ENCODE data around the gene ATRIP. TPM values are rescaled to one million over a fixed set of nuclear protein-coding genes. Genes with fewer than 3 reads are reported as not detected.

The ATRIP gene
- total and polyA plus RNA-seq, 2 of the 8 experiments (the other 6 are each of a cell fraction or from before 2014, with no cell fraction given): 18.5 to 20.2 TPM

DNA sequence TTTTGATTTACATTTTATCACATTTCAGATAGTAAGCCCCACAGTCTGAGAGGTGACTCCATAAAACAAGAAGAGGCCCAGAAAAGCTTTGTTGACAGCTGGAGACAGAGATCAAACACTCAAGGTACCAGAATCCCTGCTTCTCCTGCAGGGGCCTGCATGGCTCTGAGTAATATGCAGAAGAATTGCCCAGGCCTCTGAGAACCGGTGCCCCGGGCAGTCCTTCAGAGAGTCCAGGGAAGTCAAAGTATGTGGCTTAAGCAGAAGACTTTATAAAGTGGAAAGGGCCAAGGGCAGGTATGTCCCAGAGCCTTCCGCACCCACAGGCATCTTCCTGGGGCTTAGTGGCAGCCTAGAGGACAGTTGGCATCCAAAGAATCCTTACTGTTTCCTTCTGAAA lies 12.8 kb downstream of the ATRIP start (continued):
- TF ChIP-seq, protein P1, sequence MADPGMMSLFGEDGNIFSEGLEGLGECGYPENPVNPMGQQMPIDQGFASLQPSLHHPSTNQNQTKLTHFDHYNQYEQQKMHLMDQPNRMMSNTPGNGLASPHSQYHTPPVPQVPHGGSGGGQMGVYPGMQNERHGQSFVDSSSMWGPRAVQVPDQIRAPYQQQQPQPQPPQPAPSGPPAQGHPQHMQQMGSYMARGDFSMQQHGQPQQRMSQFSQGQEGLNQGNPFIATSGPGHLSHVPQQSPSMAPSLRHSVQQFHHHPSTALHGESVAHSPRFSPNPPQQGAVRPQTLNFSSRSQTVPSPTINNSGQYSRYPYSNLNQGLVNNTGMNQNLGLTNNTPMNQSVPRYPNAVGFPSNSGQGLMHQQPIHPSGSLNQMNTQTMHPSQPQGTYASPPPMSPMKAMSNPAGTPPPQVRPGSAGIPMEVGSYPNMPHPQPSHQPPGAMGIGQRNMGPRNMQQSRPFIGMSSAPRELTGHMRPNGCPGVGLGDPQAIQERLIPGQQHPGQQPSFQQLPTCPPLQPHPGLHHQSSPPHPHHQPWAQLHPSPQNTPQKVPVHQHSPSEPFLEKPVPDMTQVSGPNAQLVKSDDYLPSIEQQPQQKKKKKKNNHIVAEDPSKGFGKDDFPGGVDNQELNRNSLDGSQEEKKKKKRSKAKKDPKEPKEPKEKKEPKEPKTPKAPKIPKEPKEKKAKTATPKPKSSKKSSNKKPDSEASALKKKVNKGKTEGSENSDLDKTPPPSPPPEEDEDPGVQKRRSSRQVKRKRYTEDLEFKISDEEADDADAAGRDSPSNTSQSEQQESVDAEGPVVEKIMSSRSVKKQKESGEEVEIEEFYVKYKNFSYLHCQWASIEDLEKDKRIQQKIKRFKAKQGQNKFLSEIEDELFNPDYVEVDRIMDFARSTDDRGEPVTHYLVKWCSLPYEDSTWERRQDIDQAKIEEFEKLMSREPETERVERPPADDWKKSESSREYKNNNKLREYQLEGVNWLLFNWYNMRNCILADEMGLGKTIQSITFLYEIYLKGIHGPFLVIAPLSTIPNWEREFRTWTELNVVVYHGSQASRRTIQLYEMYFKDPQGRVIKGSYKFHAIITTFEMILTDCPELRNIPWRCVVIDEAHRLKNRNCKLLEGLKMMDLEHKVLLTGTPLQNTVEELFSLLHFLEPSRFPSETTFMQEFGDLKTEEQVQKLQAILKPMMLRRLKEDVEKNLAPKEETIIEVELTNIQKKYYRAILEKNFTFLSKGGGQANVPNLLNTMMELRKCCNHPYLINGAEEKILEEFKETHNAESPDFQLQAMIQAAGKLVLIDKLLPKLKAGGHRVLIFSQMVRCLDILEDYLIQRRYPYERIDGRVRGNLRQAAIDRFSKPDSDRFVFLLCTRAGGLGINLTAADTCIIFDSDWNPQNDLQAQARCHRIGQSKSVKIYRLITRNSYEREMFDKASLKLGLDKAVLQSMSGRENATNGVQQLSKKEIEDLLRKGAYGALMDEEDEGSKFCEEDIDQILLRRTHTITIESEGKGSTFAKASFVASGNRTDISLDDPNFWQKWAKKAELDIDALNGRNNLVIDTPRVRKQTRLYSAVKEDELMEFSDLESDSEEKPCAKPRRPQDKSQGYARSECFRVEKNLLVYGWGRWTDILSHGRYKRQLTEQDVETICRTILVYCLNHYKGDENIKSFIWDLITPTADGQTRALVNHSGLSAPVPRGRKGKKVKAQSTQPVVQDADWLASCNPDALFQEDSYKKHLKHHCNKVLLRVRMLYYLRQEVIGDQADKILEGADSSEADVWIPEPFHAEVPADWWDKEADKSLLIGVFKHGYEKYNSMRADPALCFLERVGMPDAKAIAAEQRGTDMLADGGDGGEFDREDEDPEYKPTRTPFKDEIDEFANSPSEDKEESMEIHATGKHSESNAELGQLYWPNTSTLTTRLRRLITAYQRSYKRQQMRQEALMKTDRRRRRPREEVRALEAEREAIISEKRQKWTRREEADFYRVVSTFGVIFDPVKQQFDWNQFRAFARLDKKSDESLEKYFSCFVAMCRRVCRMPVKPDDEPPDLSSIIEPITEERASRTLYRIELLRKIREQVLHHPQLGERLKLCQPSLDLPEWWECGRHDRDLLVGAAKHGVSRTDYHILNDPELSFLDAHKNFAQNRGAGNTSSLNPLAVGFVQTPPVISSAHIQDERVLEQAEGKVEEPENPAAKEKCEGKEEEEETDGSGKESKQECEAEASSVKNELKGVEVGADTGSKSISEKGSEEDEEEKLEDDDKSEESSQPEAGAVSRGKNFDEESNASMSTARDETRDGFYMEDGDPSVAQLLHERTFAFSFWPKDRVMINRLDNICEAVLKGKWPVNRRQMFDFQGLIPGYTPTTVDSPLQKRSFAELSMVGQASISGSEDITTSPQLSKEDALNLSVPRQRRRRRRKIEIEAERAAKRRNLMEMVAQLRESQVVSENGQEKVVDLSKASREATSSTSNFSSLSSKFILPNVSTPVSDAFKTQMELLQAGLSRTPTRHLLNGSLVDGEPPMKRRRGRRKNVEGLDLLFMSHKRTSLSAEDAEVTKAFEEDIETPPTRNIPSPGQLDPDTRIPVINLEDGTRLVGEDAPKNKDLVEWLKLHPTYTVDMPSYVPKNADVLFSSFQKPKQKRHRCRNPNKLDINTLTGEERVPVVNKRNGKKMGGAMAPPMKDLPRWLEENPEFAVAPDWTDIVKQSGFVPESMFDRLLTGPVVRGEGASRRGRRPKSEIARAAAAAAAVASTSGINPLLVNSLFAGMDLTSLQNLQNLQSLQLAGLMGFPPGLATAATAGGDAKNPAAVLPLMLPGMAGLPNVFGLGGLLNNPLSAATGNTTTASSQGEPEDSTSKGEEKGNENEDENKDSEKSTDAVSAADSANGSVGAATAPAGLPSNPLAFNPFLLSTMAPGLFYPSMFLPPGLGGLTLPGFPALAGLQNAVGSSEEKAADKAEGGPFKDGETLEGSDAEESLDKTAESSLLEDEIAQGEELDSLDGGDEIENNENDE (IDR thresholded peaks at IDR 0.05; ENCODE audit: insufficient replicate concordance, low read length): no peak
- TF ChIP-seq POU5F1 (IDR thresholded peaks at IDR 0.05; ENCODE audit: low read depth, low read length): no peak
- no peak for TF ChIP-seq CREB1 (IDR thresholded peaks at IDR 0.05)

All from H1 (cell line).